Neuronal stem cell (in vitro differentiated cells): Measurements from ENCODE around the gene GRID1.

Experiments
- DNase-seq: peaks from one replicate; pipeline ENCODE4 v3.0.0-alpha.2; 2013; ENCODE audit warnings: low spot score
- H2AFZ ChIP-seq: one replicate; pipeline ENCODE4 v1.6.1; 2013; ENCODE audit warnings: mild to moderate bottlenecking, low read length, inconsistent platforms
- H2AK5ac ChIP-seq: 2 replicates; pipeline ENCODE4 v1.6.1; 2013; ENCODE audit warnings: low read depth, mild to moderate bottlenecking, inconsistent platforms, low read length, moderate library complexity, mixed read lengths
- H2BK120ac ChIP-seq: 2 replicates; pipeline ENCODE4 v1.6.1; 2013; ENCODE audit warnings: low read depth, mild to moderate bottlenecking, inconsistent platforms, low read length, moderate library complexity, mixed read lengths
- H2BK12ac ChIP-seq: one replicate; pipeline ENCODE4 v1.6.1; 2013; ENCODE audit warnings: low read length, inconsistent platforms
- H2BK15ac ChIP-seq: 2 replicates; pipeline ENCODE4 v1.6.1; 2013; ENCODE audit warnings: mild to moderate bottlenecking, low read length, inconsistent platforms, mixed read lengths
- H2BK5ac ChIP-seq: one replicate; pipeline ENCODE4 v1.6.1; 2013; ENCODE audit warnings: inconsistent platforms, mild to moderate bottlenecking, low read length, moderate library complexity
- H3K14ac ChIP-seq: one replicate; pipeline ENCODE4 v1.6.1; 2013; ENCODE audit warnings: low read length, inconsistent platforms
- H3K18ac ChIP-seq: 2 replicates; pipeline ENCODE4 v1.6.1; 2013; ENCODE audit warnings: low read length, inconsistent platforms
- H3K23ac ChIP-seq: 2 replicates; pipeline ENCODE4 v1.6.1; 2013; ENCODE audit warnings: low read depth, mild to moderate bottlenecking, mixed read lengths, low read length, inconsistent platforms; ENCODE audit not compliant: poor library complexity
- H3K27ac ChIP-seq: replicated peaks from 3 replicates; pipeline ENCODE4 v1.5.1; 2013; ENCODE audit warnings: low read length, inconsistent platforms
- H3K27me3 ChIP-seq, 3 experiments: 2 replicates each; pipeline ENCODE4 v1.6.1; 2013; ENCODE audit warnings: low read length in 3 of 3, mild to moderate bottlenecking in 2 of 3, inconsistent platforms in 1 of 3, low read depth in 1 of 3, mixed read lengths in 1 of 3, moderate library complexity in 1 of 3; ENCODE audit not compliant: control insufficient read depth in 3 of 3, insufficient read depth in 3 of 3
- H3K36me3 ChIP-seq, 2 donors: replicated peaks in 1 of 2; 2 replicates each; pipeline ENCODE4 v1.6.1; 2013; ENCODE audit warnings: low read length in 2 of 2; ENCODE audit not compliant: control insufficient read depth in 2 of 2, insufficient read depth in 2 of 2
- H3K4ac ChIP-seq: 2 replicates; pipeline ENCODE4 v1.6.1; 2013; ENCODE audit warnings: inconsistent platforms, mild to moderate bottlenecking, low read length, moderate library complexity
- H3K4me1 ChIP-seq, 2 donors: 1 replicate in 1 of 2; 2 replicates in 1 of 2; pipeline ENCODE4 v1.6.1; 2013; ENCODE audit warnings: low read length in 2 of 2, low read depth in 1 of 2; ENCODE audit not compliant: control insufficient read depth in 2 of 2, insufficient read depth in 1 of 2
- H3K4me2 ChIP-seq: one replicate; pipeline ENCODE4 v1.6.1; 2013; ENCODE audit warnings: mild to moderate bottlenecking, low read length, inconsistent platforms; ENCODE audit not compliant: insufficient read depth, poor library complexity, severe bottlenecking
- H3K4me3 ChIP-seq, 2 donors: 2 replicates each; pipeline ENCODE4 v1.5.1; 2013; ENCODE audit warnings: low read length in 2 of 2, mild to moderate bottlenecking in 2 of 2, inconsistent platforms in 1 of 2, moderate library complexity in 1 of 2
- H3K79me1 ChIP-seq: one replicate; pipeline ENCODE4 v1.6.1; 2013; ENCODE audit warnings: low read depth, mild to moderate bottlenecking, inconsistent platforms, low read length, moderate library complexity
- H3K9ac ChIP-seq: one replicate; pipeline ENCODE4 v1.6.1; 2013; ENCODE audit warnings: mild to moderate bottlenecking, low read depth, low read length, inconsistent platforms; ENCODE audit not compliant: poor library complexity
- H3K9me3 ChIP-seq, 2 donors: replicated peaks in 1 of 2; 2 replicates each; pipeline versions ENCODE3 to v1.6.1; 2013; ENCODE audit warnings: low read length in 2 of 2, mild to moderate bottlenecking in 2 of 2, inconsistent platforms in 1 of 2, low read depth in 1 of 2, mixed read lengths in 1 of 2, moderate library complexity in 1 of 2; ENCODE audit not compliant: control insufficient read depth in 2 of 2, insufficient read depth in 1 of 2
- H4K8ac ChIP-seq: one replicate; pipeline ENCODE4 v1.6.1; 2013; ENCODE audit warnings: low read depth, mild to moderate bottlenecking, inconsistent platforms, low read length, moderate library complexity
- H4K91ac ChIP-seq: one replicate; pipeline ENCODE4 v1.6.1; 2013; ENCODE audit warnings: low read length, low read depth, mild to moderate bottlenecking, inconsistent platforms; ENCODE audit not compliant: poor library complexity
- WGBS, 2 donors: extraction: QIAGEN DNeasy Blood & Tissue Kit; methylation state at CpG; one replicate each; pipeline ENCODE4 v1.1.7; 2013; ENCODE audit warnings: missing lambda C conversion rate in 2 of 2, mixed read lengths in 1 of 2; ENCODE audit not compliant: insufficient read length in 2 of 2, insufficient replicate concordance in 1 of 2; ENCODE audit errors: extremely low coverage in 2 of 2; 5-methylcytosine and 5-hydroxymethylcytosine counted together

GRID1 gene

GRCh38 chr10:86388119-86388704, 21.6 kb upstream of the GRID1 start:
- Histone ChIP-seq H2AFZ (no peak overlapping the region), H3K36me3 (no peaks in the 10 kb centered on the region), H3K9me3 (no peaks in the 10 kb centered on the region), H2BK5ac (no peak overlapping the region), H3K79me1 (peaks cover 2% of the 10 kb centered on the region), H3K4me3 (no peak overlapping the region), H2AK5ac (no peak overlapping the region), H3K14ac (no peak overlapping the region), H4K8ac (no peak overlapping the region), H2BK15ac (no peak overlapping the region), H3K4me1 (peaks cover 0 to 8% of the 10 kb centered on the region in 2 donors), H2BK120ac (no peak overlapping the region), H3K9ac (no peak overlapping the region), H3K27ac (no peak overlapping the region), H3K23ac (no peak overlapping the region), H2BK12ac (no peak overlapping the region), H3K4me2 (no peak overlapping the region), H3K4ac (no peak overlapping the region), H3K27me3 (peaks cover 0 to 63% (median 6%) of the 10 kb centered on the region in 3 experiments), H4K91ac (no peak overlapping the region), H3K18ac (no peak overlapping the region)
- DNase-seq, result no peak
- WGBS, 2 donors, result no CpG with 5 or more reads among the region's 13 CpGs

GRCh38 chr10:86387178-86387794, 20.7 kb upstream of the GRID1 start:
- Histone ChIP-seq H3K79me1 (peaks cover under 1% of the 10 kb centered on the region), H3K14ac (no peak overlapping the region), H3K18ac (no peak overlapping the region), H2BK5ac (no peak overlapping the region), H4K8ac (no peak overlapping the region), H3K27ac (no peak overlapping the region), H4K91ac (no peak overlapping the region), H3K4me3 (no peak overlapping the region), H3K4me2 (no peak overlapping the region), H3K27me3 (peaks cover 0 to 57% (median 6%) of the 10 kb centered on the region in 3 experiments), H3K4me1 (peaks cover 0 to 8% of the 10 kb centered on the region in 2 donors), H2AFZ (no peak overlapping the region), H3K36me3 (no peaks in the 10 kb centered on the region), H2AK5ac (no peak overlapping the region), H2BK120ac (no peak overlapping the region), H3K4ac (no peak overlapping the region), H2BK12ac (no peak overlapping the region), H3K9ac (no peak overlapping the region), H3K23ac (no peak overlapping the region), H2BK15ac (no peak overlapping the region), H3K9me3 (no peaks in the 10 kb centered on the region)
- DNase-seq, result no peak
- no CpG with 5 or more reads among the region's 7 CpGs for WGBS, 2 donors

- Histone ChIP-seq H3K27ac (no peak overlapping the region), H3K27me3 (peaks cover 0 to 48% (median 3%) of the 10 kb centered on the region in 3 experiments), H3K4me1 (peaks cover 0 to 8% of the 10 kb centered on the region in 2 donors), H2BK15ac (no peak overlapping the region), H2BK5ac (no peak overlapping the region), H3K14ac (no peak overlapping the region), H2BK12ac (no peak overlapping the region), H4K91ac (no peak overlapping the region), H3K9ac (no peak overlapping the region), H2AK5ac (no peak overlapping the region), H3K18ac (no peak overlapping the region), H2BK120ac (no peak overlapping the region), H3K23ac (no peak overlapping the region), H4K8ac (no peak overlapping the region), H3K4me3 (no peak overlapping the region), H3K4me2 (no peak overlapping the region), H3K4ac (no peak overlapping the region), H2AFZ (no peak overlapping the region), H3K9me3 (no peaks in the 10 kb centered on the region), H3K79me1 (no peaks in the 10 kb centered on the region), H3K36me3 (no peaks in the 10 kb centered on the region)
- no peak for DNase-seq
- WGBS, 2 donors, result no CpG with 5 or more reads among the region's 3 CpGs
These were observed 19.2 kb upstream of the GRID1 start for GRCh38 chr10:86385806-86386205.

- no peak overlapping the region for H2BK5ac ChIP-seq
- H3K23ac ChIP-seq, result no peak overlapping the region
- no peak overlapping the region for H3K14ac ChIP-seq
- DNase-seq, result no peak
- H2BK15ac ChIP-seq, result no peak overlapping the region
- H3K4me3 ChIP-seq, result no peak overlapping the region
- H3K9ac ChIP-seq, result no peak overlapping the region
- H3K79me1 ChIP-seq, result no peaks in the 10 kb centered on the region
- H3K18ac ChIP-seq, result no peak overlapping the region
- peaks cover 0 to 47% (median 11%) of the 10 kb centered on the region in 3 experiments for H3K27me3 ChIP-seq
- no CpG with 5 or more reads among the region's 6 CpGs for WGBS, 2 donors
- H3K36me3 ChIP-seq, result no peaks in the 10 kb centered on the region
- H4K91ac ChIP-seq, result no peak overlapping the region
- no peak overlapping the region for H2BK120ac ChIP-seq
- H2AFZ ChIP-seq, result no peak overlapping the region
- H2AK5ac ChIP-seq, result no peak overlapping the region
- peaks cover 0 to 1% of the 10 kb centered on the region in 2 donors for H3K4me1 ChIP-seq
- no peak overlapping the region for H3K4me2 ChIP-seq
- no peak overlapping the region for H3K27ac ChIP-seq
- H2BK12ac ChIP-seq, result no peak overlapping the region
- no peaks in the 10 kb centered on the region for H3K9me3 ChIP-seq
- H3K4ac ChIP-seq, result no peak overlapping the region
- H4K8ac ChIP-seq, result no peak overlapping the region
These were observed 11.2 kb upstream of the GRID1 start for GRCh38 chr10:86377797-86378146.
